OCI-LY7 (cell line): ENCODE data around the gene SIGLEC9. TPM values are rescaled to one million over a fixed set of nuclear protein-coding genes. Genes with fewer than 3 reads are reported as not detected.

ENCODE experiments used
- BruUV-seq: library from RNA; stranded (reverse); fragments of 400-500 nt; replicated peaks from 2 replicates; lab custom pipeline; 2021; lab: Mats Ljungman, UMichigan
- CTCF ChIA-PET: fragments of 300-600 bp; sonication (Branson Sonifier 250); formaldehyde crosslinking; loops from one replicate; lab custom pipeline; 2022; ENCODE audit warnings: antibody characterized with exemption; ENCODE audit not compliant: unreplicated experiment; lab: Charles Lee
- POLR2A ChIA-PET: fragments of 300-600 bp; sonication (Branson Sonifier 250); formaldehyde crosslinking; loops from one replicate; lab custom pipeline; 2022; ENCODE audit warnings: antibody characterized with exemption; lab: Charles Lee
- DNase-seq: peaks from one replicate; pipeline ENCODE4 v3.0.0-alpha.2; 2015; ENCODE audit warnings: low spot score
- H2AFZ ChIP-seq: fragments of 200-600 bp; sonication (generic), shearing (Covaris generic); 2 replicates; pipeline ENCODE4 v1.6.1; 2014; ENCODE audit warnings: mild to moderate bottlenecking, antibody characterized with exemption, low read length, moderate library complexity
- H3K27ac ChIP-seq: fragments of 200-600 bp; sonication (generic); 2 replicates; pipeline ENCODE4 v1.5.1; 2014; ENCODE audit warnings: mixed run types, low read depth, mild to moderate bottlenecking, moderate library complexity, low read length, inconsistent platforms; ENCODE audit not compliant: poor library complexity, severe bottlenecking
- H3K36me3 ChIP-seq: fragments of 200-600 bp; sonication (generic); 2 replicates; pipeline ENCODE4 v1.6.1; 2014; ENCODE audit warnings: mild to moderate bottlenecking, antibody characterized with exemption, low read length, moderate library complexity, mixed read lengths; ENCODE audit not compliant: insufficient read depth
- H3K4me1 ChIP-seq: fragments of 200-600 bp; sonication (generic); 2 replicates; pipeline ENCODE4 v1.5.1; 2014; ENCODE audit warnings: mild to moderate bottlenecking, low read length; ENCODE audit not compliant: insufficient read depth, poor library complexity, severe bottlenecking
- H3K4me2 ChIP-seq: fragments of 200-600 bp; sonication (generic); 2 replicates; pipeline ENCODE4 v1.6.1; 2014; ENCODE audit warnings: mild to moderate bottlenecking, low read length
- H3K4me3 ChIP-seq: fragments of 200-600 bp; sonication (generic); 2 replicates; pipeline ENCODE4 v1.5.1; 2014; ENCODE audit warnings: mild to moderate bottlenecking, low read depth, low read length; ENCODE audit not compliant: poor library complexity, severe bottlenecking
- H3K79me2 ChIP-seq: fragments of 200-600 bp; sonication (generic); 2 replicates; pipeline ENCODE4 v1.6.1; 2016; ENCODE audit warnings: low read depth, mild to moderate bottlenecking, low read length, moderate library complexity, mixed read lengths; ENCODE audit not compliant: insufficient read depth
- H3K9me2 ChIP-seq: fragments of 200-600 bp; sonication (generic); 2 replicates; pipeline ENCODE4 v1.6.1; 2016; ENCODE audit warnings: mild to moderate bottlenecking, low read length, mixed read lengths; ENCODE audit not compliant: insufficient read depth
- H3K9me3 ChIP-seq: fragments of 200-600 bp; sonication (generic); 2 replicates; pipeline ENCODE4 v1.6.1; 2014; ENCODE audit warnings: mild to moderate bottlenecking, mixed run types, low read length, mixed read lengths
- H4K20me1 ChIP-seq: fragments of 200-600 bp; sonication (generic); 2 replicates; pipeline ENCODE4 v1.6.1; 2014; ENCODE audit warnings: mild to moderate bottlenecking, antibody characterized with exemption, low read length, moderate library complexity, mixed read lengths; ENCODE audit not compliant: insufficient read depth
- CTCF ChIP-seq: fragments of 200-600 bp; sonication (generic); conservative IDR thresholded peaks from 2 replicates; pipeline ENCODE4 v1.5.1; 2014; ENCODE audit warnings: mild to moderate bottlenecking, antibody characterized with exemption, low read length, moderate library complexity, mixed read lengths
- EZH2phosphoT487 ChIP-seq: fragments of 200-600 bp; sonication (generic); IDR thresholded peaks from 2 replicates; pipeline ENCODE4 v1.6.1; 2018; ENCODE audit warnings: low read depth, borderline replicate concordance, mild to moderate bottlenecking, mixed run types, antibody characterized with exemption, low read length, moderate library complexity, mixed read lengths
- intact Hi-C: fragments of 100-400 bp; cut with micrococcal nuclease; formaldehyde crosslinking; loops from one replicate; pipeline ENCODE4 v1.10.0; 2022; ENCODE audit not compliant: unreplicated experiment
- total RNA-seq, 2 experiments: library from RNA; depleted of rRNA in 1 of 2; stranded (reverse); fragments of >200 nt in 1 of 2; shearing (Covaris generic) in 1 of 2; gene quantifications; 2 replicates each; pipeline ENCODE4 v1.2.3, GENCODE V29; 2014 to 2022

SIGLEC9 gene
- total RNA-seq, 2 experiments from 2014 or later = not detected

GRCh38 chr19:51107406-51108065, 17.2 kb upstream of the SIGLEC9 start:
- ChIA-PET CTCF (no interaction called here), POLR2A (no interaction called here)
- Histone ChIP-seq H3K4me1 (peaks cover 14% of the 10 kb centered on the region), H3K27ac (no peak overlapping the region), H3K4me2 (peak overlapping the region; percentile 83), H3K9me2 (no peaks in the 10 kb centered on the region), H2AFZ (peak overlapping the region; percentile 60; the same call in 1 of the 2 replicates), H3K36me3 (peaks cover 6% of the 10 kb centered on the region), H3K4me3 (peak overlapping the region; percentile 88), H3K79me2 (peaks cover 14% of the 10 kb centered on the region; the same call in 1 of the 2 replicates), H4K20me1 (no peaks in the 10 kb centered on the region), H3K9me3 (no peaks in the 10 kb centered on the region)
- intact Hi-C loops = no loop called here
- TF ChIP-seq EZH2phosphoT487 (no peak), CTCF (peak; percentile 53; the same call in 1 of the 2 replicates)
- BruUV-seq = TSS peak; percentile 86
- DNase-seq = peak; percentile 29

- BruUV-seq = no TSS peak
- no peak within 1 kb of the TSS for H3K27ac ChIP-seq
- H2AFZ ChIP-seq = peak within 1 kb of the TSS; percentile 87
- H3K4me1 ChIP-seq = peaks cover 14% of the 10 kb centered on the region
- H3K4me2 ChIP-seq = peak within 1 kb of the TSS; percentile 83
- H3K36me3 ChIP-seq = no peaks in the 10 kb centered on the region
- peaks cover 14% of the 10 kb centered on the region; the same call in 1 of the 2 replicates for H3K79me2 ChIP-seq
- ChIA-PET CTCF (no interaction called here), POLR2A (no interaction called here)
- DNase-seq = peak; percentile 99
- no peaks in the 10 kb centered on the region for H4K20me1 ChIP-seq
- intact Hi-C loops = no loop called here
- TF ChIP-seq EZH2phosphoT487 (no peak), CTCF (no peak)
- H3K9me2 ChIP-seq = no peaks in the 10 kb centered on the region
- H3K4me3 ChIP-seq = peak within 1 kb of the TSS; percentile 88
- no peaks in the 10 kb centered on the region for H3K9me3 ChIP-seq
Measured at GRCh38 chr19:51108066-51108804, 16.5 kb upstream of the SIGLEC9 start, which contains the start of gene CTU1. Gene CTU1, minus strand, starts transcription at chr19:51108409. Its CDS starts 3,840 bp downstream, at chr19:51104569.
